PC-3 (cell line): ENCODE measurements around the gene PDLIM5.

ENCODE experiments used
- CTCF ChIP-seq: fragments of 300-600 bp; sonication (generic); conservative IDR thresholded peaks from 2 replicates; pipeline ENCODE4 v1.5.1; 2017; ENCODE audit warnings: antibody characterized with exemption, low read depth, mild to moderate bottlenecking, low read length
- EZH2 ChIP-seq: fragments of 300-600 bp; sonication (generic); IDR thresholded peaks from one replicate; pipeline ENCODE4 v1.6.1; 2017; ENCODE audit warnings: antibody characterized with exemption, mild to moderate bottlenecking, low read length; ENCODE audit not compliant: unreplicated experiment

- TF ChIP-seq CTCF (no peak), EZH2 (no peak)
These were observed 138.8 kb downstream of the PDLIM5 start for GRCh38 chr4:94590493-94590892.
